GM12878 (cell line): ENCODE data around the gene CHRM1. TPM values are rescaled to one million over a fixed set of nuclear protein-coding genes. Genes with fewer than 3 reads are reported as not detected.

Experiments used
- LARP7 ChIP-seq: fragments of 450-650 bp; IDR thresholded peaks from 2 replicates; pipeline ENCODE4 v1.6.1; 2017; ENCODE audit warnings: mild to moderate bottlenecking
- MXI1 ChIP-seq: fragments of 150-350 bp; IDR thresholded peaks from 2 replicates; pipeline ENCODE4 v1.6.1; 2011; ENCODE audit warnings: low read depth, mild to moderate bottlenecking, inconsistent platforms, low read length, improper control_type of control experiment
- MYB ChIP-seq: fragments of 150-350 bp; IDR thresholded peaks from 2 replicates; pipeline ENCODE4 v1.6.1; 2014; ENCODE audit warnings: mild to moderate bottlenecking, low read depth, low read length, borderline replicate concordance
- POLR2AphosphoS5 ChIP-seq: IDR thresholded peaks from 2 replicates; pipeline ENCODE4 v1.6.1; 2011; ENCODE audit warnings: mild to moderate bottlenecking, low read length, inconsistent platforms
- polyA plus RNA-seq, 11 experiments: library from polyadenylated mRNA; depleted of rRNA in 4 of 11; unstranded in 6 of 11; stranded (reverse) in 5 of 11; fragments of >200 nt; fragmentation: Nextera tagmentation in 4 of 11; fragmentation: Illumina TruSeq in 1 of 11; extraction: Ambion mirVana in 4 of 11; extraction: Trizol in 1 of 11; gene quantifications; 1 replicate in 1 of 11; 2 replicates in 10 of 11; pipeline versions ENCODE4 v1.2.1 to v1.2.3, GENCODE V29; 2011 to 2016; ENCODE audit warnings: inconsistent platforms in 2 of 11, missing spikeins in 2 of 11, low read depth in 1 of 11
- total RNA-seq, 4 experiments: library from RNA; depleted of rRNA in 3 of 4; stranded (reverse); fragments of >200 nt in 3 of 4; fragmentation: Illumina TruSeq in 1 of 4; extraction: Trizol in 1 of 4; gene quantifications; 2 replicates each; pipeline versions ENCODE4 v1.2.1 to v1.2.3, GENCODE V29; 2013 to 2021
- TF ChIP-seq, protein P1 (sequence below): fragments of 450-650 bp; IDR thresholded peaks from 2 replicates; pipeline ENCODE4 v1.6.1; 2018; ENCODE audit warnings: mild to moderate bottlenecking, low read depth, moderate library complexity; ENCODE audit not compliant: partially characterized antibody
- TF ChIP-seq, protein P2 (sequence below): fragments of 450-650 bp; IDR thresholded peaks from 2 replicates; pipeline ENCODE4 v1.6.1; 2014; ENCODE audit warnings: mild to moderate bottlenecking

Gene CHRM1
- total and polyA plus RNA-seq, 10 of the 15 experiments (the other 5 are each of a cell fraction or from before 2014, with no cell fraction given) = not detected

DNA sequence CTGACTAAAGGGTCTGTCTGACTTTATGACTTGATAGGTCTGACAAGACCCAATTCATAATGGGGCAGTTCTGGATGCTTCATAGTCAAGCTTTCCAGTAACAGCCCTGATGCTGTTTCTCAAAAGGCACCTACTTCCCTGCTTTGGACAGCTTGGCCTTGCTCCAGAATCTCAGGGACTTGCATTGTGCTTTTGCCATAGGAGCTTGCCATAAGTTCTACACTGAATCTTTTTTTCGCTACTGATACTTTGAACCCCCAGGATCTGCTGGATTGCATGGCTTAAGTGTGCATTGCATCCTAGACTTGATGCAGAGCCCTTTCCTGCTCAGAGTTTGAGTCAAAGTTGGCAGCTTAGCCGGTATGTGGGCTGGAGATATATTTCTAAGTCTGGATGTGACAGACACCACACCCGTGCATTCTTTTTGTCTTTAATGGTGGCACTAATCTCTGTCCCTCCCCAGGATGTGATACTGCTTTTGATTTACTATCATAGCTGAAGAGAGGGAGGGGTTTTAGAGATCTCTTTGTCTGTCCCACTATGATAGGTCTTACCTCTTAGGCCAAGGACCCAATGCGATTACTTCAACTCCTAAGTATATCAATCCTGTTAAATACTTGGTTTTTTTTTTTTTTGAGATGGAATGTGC is 57.4 kb downstream of the CHRM1 start (continued):
- TF ChIP-seq MYB (no peak), MXI1 (no peak), LARP7 (no peak), POLR2AphosphoS5 (no peak)
- TF ChIP-seq, protein P1, sequence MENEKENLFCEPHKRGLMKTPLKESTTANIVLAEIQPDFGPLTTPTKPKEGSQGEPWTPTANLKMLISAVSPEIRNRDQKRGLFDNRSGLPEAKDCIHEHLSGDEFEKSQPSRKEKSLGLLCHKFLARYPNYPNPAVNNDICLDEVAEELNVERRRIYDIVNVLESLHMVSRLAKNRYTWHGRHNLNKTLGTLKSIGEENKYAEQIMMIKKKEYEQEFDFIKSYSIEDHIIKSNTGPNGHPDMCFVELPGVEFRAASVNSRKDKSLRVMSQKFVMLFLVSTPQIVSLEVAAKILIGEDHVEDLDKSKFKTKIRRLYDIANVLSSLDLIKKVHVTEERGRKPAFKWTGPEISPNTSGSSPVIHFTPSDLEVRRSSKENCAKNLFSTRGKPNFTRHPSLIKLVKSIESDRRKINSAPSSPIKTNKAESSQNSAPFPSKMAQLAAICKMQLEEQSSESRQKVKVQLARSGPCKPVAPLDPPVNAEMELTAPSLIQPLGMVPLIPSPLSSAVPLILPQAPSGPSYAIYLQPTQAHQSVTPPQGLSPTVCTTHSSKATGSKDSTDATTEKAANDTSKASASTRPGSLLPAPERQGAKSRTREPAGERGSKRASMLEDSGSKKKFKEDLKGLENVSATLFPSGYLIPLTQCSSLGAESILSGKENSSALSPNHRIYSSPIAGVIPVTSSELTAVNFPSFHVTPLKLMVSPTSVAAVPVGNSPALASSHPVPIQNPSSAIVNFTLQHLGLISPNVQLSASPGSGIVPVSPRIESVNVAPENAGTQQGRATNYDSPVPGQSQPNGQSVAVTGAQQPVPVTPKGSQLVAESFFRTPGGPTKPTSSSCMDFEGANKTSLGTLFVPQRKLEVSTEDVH = no peak
- TF ChIP-seq, protein P2, sequence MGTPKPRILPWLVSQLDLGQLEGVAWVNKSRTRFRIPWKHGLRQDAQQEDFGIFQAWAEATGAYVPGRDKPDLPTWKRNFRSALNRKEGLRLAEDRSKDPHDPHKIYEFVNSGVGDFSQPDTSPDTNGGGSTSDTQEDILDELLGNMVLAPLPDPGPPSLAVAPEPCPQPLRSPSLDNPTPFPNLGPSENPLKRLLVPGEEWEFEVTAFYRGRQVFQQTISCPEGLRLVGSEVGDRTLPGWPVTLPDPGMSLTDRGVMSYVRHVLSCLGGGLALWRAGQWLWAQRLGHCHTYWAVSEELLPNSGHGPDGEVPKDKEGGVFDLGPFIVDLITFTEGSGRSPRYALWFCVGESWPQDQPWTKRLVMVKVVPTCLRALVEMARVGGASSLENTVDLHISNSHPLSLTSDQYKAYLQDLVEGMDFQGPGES = no peak
